Stimulated activated CD8-positive, alpha-beta memory T cell treated with anti-CD3 and anti-CD28 coated beads, Interleukin-4, amount 100 ng/mL, for 4 hours (primary cell): ENCODE measurements around the gene PBX4.

Source experiments
- DNase-seq, 2 donors: peaks; one replicate each; pipeline ENCODE4 v3.0.0-alpha.2; 2020; ENCODE audit warnings: low read depth in 2 of 2, low spot score in 1 of 2

PBX4 gene

DNA sequence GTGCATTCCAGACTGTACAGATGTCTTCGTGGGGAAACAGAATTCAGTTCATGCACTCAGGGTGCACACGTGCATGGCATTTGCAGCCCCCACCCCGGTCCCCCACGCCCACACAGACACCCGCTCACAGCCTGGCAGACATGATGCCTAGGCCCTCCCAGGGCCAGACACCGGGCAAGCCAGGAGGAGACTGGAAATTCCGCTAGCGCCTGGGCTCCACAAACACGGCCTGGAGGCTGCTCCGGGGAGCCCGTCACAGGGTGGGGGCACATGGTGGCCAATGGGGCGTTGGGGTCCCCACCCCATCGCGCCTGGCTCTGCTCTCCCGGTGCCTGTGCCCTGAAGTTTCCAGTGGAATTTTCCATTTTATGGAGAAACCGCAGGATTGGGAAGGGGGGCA, 76.9 kb downstream of the PBX4 start:
- DNase-seq = no peak

DNA sequence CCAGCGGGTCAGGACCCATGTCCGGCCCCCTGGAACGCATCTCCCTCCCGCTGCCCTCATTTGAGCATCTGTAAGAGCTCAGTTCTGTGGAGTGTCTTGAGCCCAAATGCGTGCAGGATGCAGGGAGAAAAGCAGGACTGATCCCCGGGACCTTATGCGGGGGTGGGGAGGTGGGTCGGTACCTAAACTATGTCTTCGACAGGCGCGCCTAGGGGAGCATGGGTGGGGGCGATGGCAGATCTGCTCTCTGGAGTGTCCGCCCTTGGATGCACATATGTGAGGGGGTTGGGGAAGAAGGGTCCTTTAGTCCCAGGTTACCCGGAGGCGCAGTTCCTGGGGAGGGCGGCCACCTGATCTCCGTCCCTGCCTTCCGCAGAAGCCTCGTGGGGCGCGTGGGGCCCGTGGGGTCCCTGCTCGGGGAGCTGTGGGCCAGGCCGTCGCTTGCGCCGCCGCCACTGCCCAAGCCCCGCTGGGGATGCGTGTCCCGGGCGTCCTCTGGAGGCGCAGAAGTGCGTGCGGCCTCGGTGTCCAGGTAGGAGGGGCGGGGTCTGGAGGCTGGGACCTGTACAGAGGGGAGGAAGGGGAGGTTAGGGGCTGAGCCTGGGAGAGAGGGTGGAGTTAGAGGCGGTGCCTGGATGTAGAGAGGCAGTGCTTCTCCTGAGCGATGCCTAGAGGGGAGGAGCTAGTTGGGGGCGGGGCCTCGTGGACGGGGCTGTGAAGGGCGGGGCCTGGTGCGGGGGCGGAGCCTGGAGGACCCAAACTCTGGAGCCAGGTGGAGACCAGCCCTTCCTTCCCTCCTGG, 77.6 kb downstream of the PBX4 start:
- peak; percentile 40 to 41 for DNase-seq

DNA sequence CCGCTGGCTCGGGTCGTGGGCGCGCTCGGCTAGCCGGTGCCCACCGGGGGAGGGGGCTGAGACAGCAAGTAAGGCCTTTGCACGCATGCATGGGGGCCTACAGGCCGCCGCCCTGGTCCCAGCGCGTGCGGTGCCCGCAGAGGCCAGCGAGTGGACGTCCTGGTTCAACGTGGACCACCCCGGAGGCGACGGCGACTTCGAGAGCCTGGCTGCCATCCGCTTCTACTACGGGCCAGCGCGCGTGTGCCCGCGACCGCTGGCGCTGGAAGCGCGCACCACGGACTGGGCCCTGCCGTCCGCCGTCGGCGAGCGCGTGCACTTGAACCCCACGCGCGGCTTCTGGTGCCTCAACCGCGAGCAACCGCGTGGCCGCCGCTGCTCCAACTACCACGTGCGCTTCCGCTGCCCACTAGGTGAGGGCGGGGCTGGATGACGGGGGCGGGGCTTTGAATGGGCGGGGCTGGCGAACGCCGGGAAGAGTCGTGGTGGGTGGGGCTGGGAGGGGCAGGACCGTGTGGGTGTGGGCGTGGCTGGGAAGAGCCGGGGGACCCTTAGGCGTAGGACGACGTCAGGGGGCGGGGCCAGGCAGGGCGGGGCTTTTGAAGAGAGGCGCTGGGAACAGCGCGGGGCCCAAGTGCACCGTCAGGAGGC, 78.3 kb downstream of the PBX4 start:
- peak; percentile 42 to 53 for DNase-seq

DNA sequence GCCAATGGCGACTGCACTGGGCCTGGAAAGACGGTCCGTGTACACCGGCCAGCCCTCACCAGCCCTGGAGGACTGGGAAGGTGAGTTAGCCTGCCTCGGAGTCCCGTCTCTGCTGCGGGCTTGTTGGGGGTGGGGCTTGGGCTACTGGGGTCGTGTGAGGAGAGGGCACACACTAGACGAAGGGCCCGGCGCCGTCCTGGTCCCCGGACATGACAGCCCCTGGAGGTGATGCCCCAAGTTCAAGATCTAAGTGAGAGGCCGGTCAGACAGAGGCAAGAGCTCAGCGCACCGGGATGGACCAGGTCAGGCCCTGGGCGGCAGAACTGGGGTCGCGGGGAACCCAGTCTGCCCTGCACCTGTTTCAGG, 78.8 kb downstream of the PBX4 start:
- DNase-seq = no peak

GRCh38 chr19:19538785-19539166, 79.7 kb downstream of the PBX4 start:
- DNase-seq = no peak

DNA sequence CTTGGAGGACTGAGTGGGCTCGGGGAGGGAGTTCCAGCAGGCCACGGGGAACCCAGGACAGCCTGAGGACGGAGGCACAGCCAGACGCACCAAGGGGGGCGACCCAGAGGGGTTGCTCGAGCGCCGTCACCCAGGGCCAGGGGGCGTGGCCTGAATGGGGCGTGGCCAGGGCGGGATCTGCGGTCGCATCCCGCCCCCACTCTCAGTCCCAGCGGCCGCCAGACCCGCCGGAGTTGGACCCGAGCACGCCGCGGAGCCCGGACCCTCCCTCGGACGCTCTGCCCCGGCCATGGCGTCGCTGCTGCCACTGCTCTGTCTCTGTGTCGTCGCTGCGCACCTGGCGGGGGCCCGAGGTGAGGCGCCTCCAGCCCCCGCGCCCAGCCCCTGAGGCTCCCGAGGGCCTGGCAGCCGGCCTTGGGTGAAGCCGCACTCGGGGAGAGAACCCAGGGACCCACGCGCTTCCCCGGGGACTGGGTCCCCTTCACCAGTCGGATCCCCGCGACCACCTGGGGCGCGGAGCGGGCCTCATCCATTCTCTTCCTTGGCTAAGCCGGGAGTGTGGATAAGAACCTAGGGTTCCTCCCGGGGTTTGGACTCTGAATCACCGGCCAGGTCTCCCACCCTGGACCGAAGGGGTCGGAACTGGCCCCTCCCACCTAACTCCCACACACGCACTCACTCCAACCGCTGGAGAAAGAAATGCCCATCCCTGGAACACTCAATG, 80.3 kb downstream of the PBX4 start, which contains the start of gene CILP2:
Gene CILP2 (plus strand): TSS at position 205 of the 724 bp plus-strand sequence. CDS start 85 bp downstream, at position 290.
- DNase-seq = peak in 1 of 2 donors; percentile 16

DNA sequence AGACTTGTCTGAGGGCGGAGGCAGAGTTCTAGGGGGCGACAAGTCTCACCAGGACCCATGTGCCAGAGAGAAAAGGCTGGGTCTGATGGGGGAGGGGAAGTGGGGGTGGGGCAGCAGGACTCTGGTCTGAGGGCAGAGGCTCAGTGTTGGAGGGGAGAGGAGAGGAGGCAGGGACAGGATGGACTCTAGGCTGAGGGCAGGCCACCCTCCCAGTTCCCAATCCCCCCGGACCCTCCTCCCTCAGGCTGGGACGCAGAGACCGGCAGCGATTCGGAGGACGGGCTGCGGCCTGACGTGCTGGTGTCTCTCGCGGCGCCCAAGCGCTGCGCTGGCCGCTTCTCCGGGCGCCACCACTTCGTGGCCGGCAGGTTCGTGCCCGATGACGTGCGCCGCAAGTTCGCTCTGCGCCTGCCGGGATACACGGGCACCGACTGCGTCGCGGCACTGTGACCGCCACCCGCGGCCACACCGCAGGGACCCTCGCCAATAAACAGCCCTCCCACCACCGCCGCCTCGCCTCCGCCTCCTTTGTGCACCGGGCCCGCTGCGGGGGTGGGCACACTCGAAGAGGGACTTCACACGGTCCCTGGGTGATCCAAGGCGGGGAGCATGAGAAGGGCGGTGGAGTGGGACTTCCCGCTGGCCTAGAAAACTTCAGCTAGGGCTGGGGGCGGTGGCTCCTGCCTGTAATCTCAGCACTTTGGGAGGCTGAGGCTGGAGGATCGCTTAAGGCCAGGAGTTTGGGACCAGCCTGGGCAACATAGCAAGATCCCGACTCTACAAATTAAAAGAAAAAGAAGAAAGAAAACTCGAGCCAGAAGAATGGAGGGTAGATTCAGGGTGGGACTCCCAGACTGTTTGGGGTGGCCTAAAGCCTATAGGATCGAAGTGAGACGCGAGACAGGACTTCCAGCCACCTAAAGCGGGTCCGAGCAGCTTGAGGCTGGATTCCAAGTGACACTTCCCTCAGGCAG, 81.1 kb downstream of the PBX4 start:
- peak in 1 of 2 donors; percentile 13 for DNase-seq

DNA sequence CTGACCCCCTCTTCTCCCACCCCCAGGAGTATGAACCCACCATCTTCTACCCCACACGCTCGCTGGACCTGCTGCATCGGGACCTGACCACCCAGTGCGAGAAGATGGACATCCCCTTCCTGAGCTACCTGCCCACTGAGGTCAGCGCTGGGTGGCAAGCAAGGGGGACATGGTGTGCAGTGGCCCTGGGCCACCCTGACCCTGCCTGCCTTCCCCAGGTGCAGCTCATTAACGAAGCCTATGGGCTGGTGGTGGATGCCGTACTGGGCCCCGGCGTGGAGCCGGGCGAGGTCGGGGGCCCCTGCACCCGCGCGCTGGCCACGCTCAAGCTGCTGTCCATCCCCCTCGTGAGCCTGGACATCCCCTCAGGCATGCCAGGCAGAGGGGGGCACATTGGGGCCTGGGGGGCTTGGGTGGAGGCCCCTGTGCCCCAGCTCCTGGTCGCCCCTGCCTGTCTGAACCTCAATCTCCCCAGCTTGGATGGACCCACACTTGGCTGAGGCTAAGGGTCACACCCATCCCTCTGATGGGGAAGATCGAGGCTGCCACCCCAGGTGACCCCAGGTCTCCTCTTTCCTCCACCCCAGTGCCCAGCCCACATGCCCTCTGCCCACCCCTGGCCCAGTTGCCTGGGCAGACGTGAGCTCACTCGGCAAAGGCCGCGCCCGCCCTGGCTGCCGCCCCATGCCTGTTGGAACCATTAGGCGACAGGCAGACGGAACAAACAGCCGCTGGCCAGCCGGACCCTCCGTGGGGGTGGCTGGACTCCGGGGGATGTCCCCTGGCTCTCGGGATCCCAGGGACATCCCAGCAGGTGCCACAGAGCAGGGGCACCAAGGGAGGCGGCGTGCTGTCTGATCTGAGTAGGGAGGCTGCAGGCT, 82.9 kb downstream of the PBX4 start:
- DNase-seq = no peak

DNA sequence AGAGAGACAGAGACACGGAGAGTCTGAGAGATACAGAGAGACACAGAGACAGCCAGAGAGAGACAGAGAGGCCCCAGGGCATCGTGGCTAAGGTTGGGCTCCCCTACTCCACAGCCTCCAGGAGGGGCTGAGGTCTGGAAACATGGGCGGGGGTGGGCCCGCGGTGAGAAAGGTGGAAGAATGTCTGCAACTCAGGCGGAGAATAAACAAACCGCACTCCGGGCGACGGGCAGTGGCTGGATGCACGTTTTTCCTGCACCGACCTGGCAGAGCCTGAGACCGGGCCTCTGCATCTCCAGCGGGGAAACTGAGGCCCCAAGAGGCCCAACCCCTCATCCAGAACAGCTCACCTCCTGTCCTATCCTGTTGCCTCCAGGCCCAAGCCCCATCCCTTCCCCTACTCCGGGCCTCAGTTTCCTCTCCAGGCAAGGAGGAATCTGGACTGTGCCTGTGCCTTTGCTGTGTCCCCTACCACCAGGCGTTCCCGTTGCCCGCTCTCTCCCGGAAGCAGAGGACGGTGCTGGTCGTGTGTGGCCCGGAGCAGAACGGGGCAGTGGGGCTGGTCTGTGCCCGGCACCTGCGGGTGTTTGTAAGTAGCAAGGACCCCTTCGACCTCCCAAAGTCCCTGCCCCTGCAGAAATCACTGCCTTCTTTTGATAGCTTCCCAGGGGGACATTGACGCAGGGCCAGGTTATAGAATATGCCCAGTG, 83.8 kb downstream of the PBX4 start:
- no peak for DNase-seq

GRCh38 chr19:19533841-19534240, 84.6 kb downstream of the PBX4 start:
- no peak for DNase-seq

- no peak for DNase-seq
Measured at GRCh38 chr19:19532806-19533701, 85.4 kb downstream of the PBX4 start.

- DNase-seq = peak; percentile 68 to 80
Measured at GRCh38 chr19:19531951-19532805, 86.3 kb downstream of the PBX4 start.

DNA sequence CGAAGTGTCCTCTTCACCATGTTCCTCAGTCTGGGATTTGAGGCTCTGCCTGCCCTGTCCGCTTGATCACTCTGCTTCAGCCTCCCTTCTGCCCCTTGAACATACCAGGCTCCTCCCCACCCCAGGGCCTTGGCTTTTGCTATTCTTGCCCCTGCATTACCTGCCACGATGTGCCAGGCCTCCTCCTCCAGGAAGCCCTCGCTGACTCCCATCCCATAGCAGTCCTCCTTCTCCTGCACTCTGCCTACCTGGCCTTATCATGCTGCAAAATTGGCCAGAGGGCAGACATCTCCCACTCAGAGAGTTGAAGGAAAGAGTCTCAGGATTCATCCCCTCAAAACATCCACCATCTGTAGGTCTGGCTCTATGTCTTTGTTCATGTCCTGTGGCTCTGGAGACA, 87.6 kb downstream of the PBX4 start:
- DNase-seq = no peak

DNA sequence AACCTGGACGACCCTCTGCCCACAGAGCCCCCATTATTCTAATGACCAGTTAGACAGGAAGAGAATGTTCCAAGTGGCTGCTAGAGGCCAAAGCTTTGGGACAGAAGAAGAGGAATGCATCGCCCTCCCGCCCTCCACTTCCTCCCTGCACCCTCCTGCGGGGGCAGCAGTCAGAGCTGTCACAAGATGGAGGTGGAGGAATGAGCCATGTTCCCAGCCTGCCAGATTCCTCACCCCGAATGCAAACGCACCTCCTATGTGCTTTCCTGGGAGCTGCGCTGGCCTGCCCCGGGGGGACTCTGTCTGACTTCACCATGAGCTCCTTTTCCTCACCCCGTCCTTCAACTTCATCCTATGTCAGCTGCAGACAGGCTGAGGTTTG, 88.1 kb downstream of the PBX4 start:
- no peak for DNase-seq

DNA sequence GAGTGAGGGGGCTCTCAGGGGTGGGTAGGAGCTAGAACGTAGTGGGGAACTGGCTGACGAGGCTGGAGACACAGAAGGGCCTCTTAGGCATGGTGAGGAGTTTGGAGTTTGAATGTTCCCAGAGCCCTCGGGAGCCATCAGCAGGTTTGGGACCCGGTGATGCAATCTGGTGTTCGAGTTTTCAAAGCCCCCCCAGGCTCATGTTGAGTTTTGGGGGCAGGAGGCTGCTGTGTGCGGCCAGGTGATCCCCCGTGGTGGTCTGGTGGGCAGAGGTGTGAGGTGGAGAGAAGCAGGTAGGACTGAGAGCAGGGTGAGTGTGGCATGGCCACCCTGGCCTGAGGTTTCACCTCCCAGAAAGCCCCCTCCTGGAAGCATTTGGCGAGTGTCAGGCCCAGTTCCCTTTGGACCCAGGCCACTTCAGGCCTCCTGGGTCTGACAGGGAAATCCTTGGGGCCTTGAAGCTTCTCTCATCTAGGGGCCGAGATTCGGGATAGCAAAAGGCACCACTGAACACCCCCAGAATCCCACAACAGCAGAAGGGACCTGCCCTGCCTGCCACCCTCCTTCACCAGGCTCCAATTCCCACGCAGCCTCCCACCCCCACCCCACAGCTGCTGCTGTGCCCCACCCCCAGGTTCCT, 88.6 kb downstream of the PBX4 start:
- DNase-seq = no peak

DNA sequence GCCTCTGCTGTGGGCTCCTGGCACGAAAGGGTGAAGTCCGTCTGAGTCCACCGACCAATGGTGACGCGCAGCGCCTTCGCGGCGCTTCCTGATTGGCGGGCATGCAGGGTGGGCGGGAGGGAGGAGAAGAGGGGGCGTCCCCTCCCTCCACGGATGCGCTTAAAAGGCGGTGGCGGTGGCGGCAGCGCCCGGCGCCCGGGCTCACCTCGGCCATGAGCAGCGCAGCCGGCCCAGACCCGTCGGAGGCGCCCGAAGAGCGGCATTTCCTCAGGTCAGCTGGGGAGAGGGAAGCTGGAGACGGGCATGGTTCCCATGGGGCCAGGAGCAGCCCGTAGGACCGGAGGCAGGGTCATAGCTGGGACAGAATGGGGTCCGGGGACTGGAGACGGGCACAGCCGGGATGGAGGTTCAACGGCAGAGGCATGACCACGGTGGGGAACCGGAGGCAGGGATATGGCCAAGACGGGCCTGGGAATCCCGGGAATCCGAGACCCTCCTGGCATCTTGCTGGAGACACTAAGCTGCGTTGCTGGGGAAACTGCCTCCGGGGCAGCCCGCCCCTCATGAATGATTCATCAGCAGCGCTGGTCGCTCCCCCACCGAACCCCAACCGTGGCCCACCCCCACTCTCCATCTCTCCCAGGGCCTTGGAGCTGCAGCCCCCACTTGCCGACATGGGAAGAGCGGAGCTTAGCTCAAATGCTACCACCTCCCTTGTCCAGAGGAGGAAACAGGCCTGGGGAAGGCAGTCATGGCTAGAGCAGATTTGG, 89.6 kb downstream of the PBX4 start, which contains the start of gene YJEFN3:
Gene YJEFN3 (plus strand): TSS at position 191 of the 770 bp plus-strand sequence. CDS start 22 bp downstream, at position 213.
- DNase-seq = no peak
